ENCODE data around the gene CYFIP2.
"Not testable (repeated sequence)": the region's sequence is repeated elsewhere in the genome, so short reads cannot be mapped to it uniquely, and the experiment has no call there.

Gene CYFIP2

GRCh38 chr5:157390551-157391297, 124.8 kb downstream of the CYFIP2 start:
- DNase-seq (ENCODE audit: low read depth) = peak; percentile 67

- DNase-seq (ENCODE audit: low read depth) = no peak
Observed at GRCh38 chr5:157398305-157398704, 132.4 kb downstream of the CYFIP2 start.

- DNase-seq (ENCODE audit: low read depth) = no peak
Observed at GRCh38 chr5:157400741-157401495, 135.0 kb downstream of the CYFIP2 start.

- DNase-seq (ENCODE audit: low read depth) = no peak
Observed at GRCh38 chr5:157415838-157416237, 149.9 kb downstream of the CYFIP2 start.

GRCh38 chr5:157419521-157419920, 153.6 kb downstream of the CYFIP2 start:
- DNase-seq (ENCODE audit: low read depth) = not testable (repeated sequence)

- DNase-seq (ENCODE audit: low read depth) = not testable (repeated sequence)
Observed at GRCh38 chr5:157429920-157430319, 164.0 kb downstream of the CYFIP2 start.

- DNase-seq (ENCODE audit: low read depth) = peak; percentile 34
Observed at GRCh38 chr5:157431544-157432200, 165.7 kb downstream of the CYFIP2 start.

GRCh38 chr5:157434096-157434495, 168.2 kb downstream of the CYFIP2 start:
- no peak for DNase-seq (ENCODE audit: low read depth)

- DNase-seq (ENCODE audit: low read depth) = no peak
Observed at GRCh38 chr5:157443041-157443549, 177.2 kb downstream of the CYFIP2 start.

GRCh38 chr5:157444224-157444623, 178.3 kb downstream of the CYFIP2 start:
- no peak for DNase-seq (ENCODE audit: low read depth)
